Hepatocyte (in vitro differentiated cells): Measurements from ENCODE around the gene NOL9.

Experiments
- CTCF ChIP-seq: fragments of 200-600 bp; sonication (generic); IDR thresholded peaks from 2 replicates; pipeline ENCODE4 v1.5.1; 2016; ENCODE audit warnings: antibody characterized with exemption, mild to moderate bottlenecking; ENCODE audit not compliant: poor library complexity
- EZH2 ChIP-seq: fragments of 200-600 bp; sonication (generic); IDR thresholded peaks from 2 replicates; pipeline ENCODE4 v1.6.1; 2016; ENCODE audit warnings: antibody characterized with exemption, mild to moderate bottlenecking, borderline replicate concordance
- EZH2phosphoT487 ChIP-seq: fragments of 200-600 bp; sonication (generic); IDR thresholded peaks from one replicate; pipeline ENCODE4 v1.6.1; 2018; ENCODE audit warnings: antibody characterized with exemption, mild to moderate bottlenecking, low read depth, moderate library complexity; ENCODE audit not compliant: unreplicated experiment, severe bottlenecking

DNA sequence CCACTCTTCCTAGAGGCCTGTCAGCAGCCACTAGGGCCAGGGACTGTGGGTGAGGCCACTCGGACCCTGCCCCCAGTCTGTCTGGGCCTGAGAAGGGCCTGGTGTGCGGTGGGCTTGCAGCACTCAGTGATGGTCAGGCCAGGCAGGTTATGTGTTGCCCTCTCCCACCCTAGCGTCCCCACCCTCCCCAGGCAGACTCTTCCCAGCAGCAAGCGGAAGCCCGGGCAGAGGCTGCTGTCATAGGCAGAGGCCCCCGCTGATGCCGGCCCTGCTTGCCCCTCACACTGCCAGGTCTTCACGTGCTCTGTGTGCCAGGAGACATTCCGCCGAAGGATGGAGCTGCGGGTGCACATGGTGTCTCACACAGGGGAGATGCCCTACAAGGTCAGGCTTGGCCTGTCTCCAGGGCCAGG lies 32.1 kb upstream of the NOL9 start:
- TF ChIP-seq CTCF (no peak), EZH2 (no peak), EZH2phosphoT487 (no peak)
